Thoracic aorta (tissue), 2 donors: Measurements from ENCODE around the gene ACOT8. TPM values are rescaled to one million over a fixed set of nuclear protein-coding genes. Genes with fewer than 3 reads are reported as not detected.
"Not testable (repeated sequence)": the region's sequence is repeated elsewhere in the genome, so short reads cannot be mapped to it uniquely, and the experiment has no call there.

Experiments used
- ATAC-seq: fragments of 150-250 bp; one replicate; pipeline ENCODE4 v1.8.0; 2017; ENCODE audit warnings: low read depth; ENCODE audit not compliant: insufficient number of reproducible peaks, low FRiP score
- DNase-seq: peaks from one replicate; pipeline ENCODE4 v3.0.0-alpha.2; 2020; ENCODE audit warnings: low spot score
- H3K27ac ChIP-seq, 2 donors: fragments of 200-600 bp; sonication (generic); 1 replicate in 1 of 2; 2 replicates in 1 of 2; pipeline ENCODE4 v1.5.1; 2016; ENCODE audit warnings: mild to moderate bottlenecking in 2 of 2, moderate library complexity in 2 of 2
- H3K27me3 ChIP-seq: fragments of 200-600 bp; sonication (generic); replicated peaks from 2 replicates; pipeline ENCODE4 v1.6.0; 2016; ENCODE audit warnings: mild to moderate bottlenecking; ENCODE audit not compliant: insufficient read depth
- H3K36me3 ChIP-seq: fragments of 200-600 bp; sonication (generic); one replicate; pipeline ENCODE4 v1.5.1; 2016
- H3K4me1 ChIP-seq, 2 donors: fragments of 200-600 bp; sonication (generic); 1 replicate in 1 of 2; 2 replicates in 1 of 2; pipeline versions ENCODE4 v1.5.1 to v1.6.0; 2016; ENCODE audit warnings: low read depth in 2 of 2, mild to moderate bottlenecking in 1 of 2; ENCODE audit not compliant: control insufficient read depth in 1 of 2
- H3K4me3 ChIP-seq: fragments of 200-600 bp; sonication (generic); 2 replicates; pipeline ENCODE4 v1.5.1; 2016; ENCODE audit warnings: mild to moderate bottlenecking
- H3K9me3 ChIP-seq: fragments of 200-600 bp; sonication (generic); 2 replicates; pipeline ENCODE4 v1.5.1; 2016
- CTCF ChIP-seq: fragments of 200-600 bp; sonication (generic); IDR thresholded peaks from one replicate; pipeline ENCODE4 v1.5.1; 2019; ENCODE audit warnings: antibody characterized with exemption
- total RNA-seq, 2 donors: library from RNA; depleted of rRNA; stranded (reverse); fragments of >200 nt; gene quantifications; one replicate each; pipeline versions ENCODE4 v1.1.0 to v1.2.3, GENCODE V29; 2016

ACOT8 gene
- total RNA-seq, 2 donors from 2014 or later = 20.5 to 45.2 TPM

- peak; percentile 73 for TF ChIP-seq CTCF
- Histone ChIP-seq H3K4me1 (no peaks in the 10 kb centered on the region), H3K36me3 (peaks cover 44% of the 10 kb centered on the region), H3K9me3 (no peaks in the 10 kb centered on the region), H3K27me3 (no peaks in the 10 kb centered on the region), H3K27ac (peak overlapping the region; percentile 3 to 26), H3K4me3 (no peak overlapping the region)
- DNase-seq (no peak), ATAC-seq (no peak)
These were observed 58.1 kb downstream of the ACOT8 start for GRCh38 chr20:45798935-45799642.

- Histone ChIP-seq H3K4me1 (peaks cover 4 to 10% of the 10 kb centered on the region in 2 donors), H3K36me3 (peaks cover 36% of the 10 kb centered on the region)
- not testable (repeated sequence) for ATAC-seq, H3K4me3 ChIP-seq, DNase-seq, H3K27ac ChIP-seq, H3K27me3 ChIP-seq, H3K9me3 ChIP-seq
These were observed 59.2 kb downstream of the ACOT8 start for GRCh38 chr20:45797955-45798354.

GRCh38 chr20:45797510-45797909 is 59.7 kb downstream of the ACOT8 start:
- Histone ChIP-seq H3K36me3 (peaks cover 31% of the 10 kb centered on the region), H3K4me1 (peaks cover 6 to 15% of the 10 kb centered on the region in 2 donors)
- not testable (repeated sequence) for H3K9me3 ChIP-seq, H3K27me3 ChIP-seq, H3K4me3 ChIP-seq, ATAC-seq, H3K27ac ChIP-seq, DNase-seq

DNA sequence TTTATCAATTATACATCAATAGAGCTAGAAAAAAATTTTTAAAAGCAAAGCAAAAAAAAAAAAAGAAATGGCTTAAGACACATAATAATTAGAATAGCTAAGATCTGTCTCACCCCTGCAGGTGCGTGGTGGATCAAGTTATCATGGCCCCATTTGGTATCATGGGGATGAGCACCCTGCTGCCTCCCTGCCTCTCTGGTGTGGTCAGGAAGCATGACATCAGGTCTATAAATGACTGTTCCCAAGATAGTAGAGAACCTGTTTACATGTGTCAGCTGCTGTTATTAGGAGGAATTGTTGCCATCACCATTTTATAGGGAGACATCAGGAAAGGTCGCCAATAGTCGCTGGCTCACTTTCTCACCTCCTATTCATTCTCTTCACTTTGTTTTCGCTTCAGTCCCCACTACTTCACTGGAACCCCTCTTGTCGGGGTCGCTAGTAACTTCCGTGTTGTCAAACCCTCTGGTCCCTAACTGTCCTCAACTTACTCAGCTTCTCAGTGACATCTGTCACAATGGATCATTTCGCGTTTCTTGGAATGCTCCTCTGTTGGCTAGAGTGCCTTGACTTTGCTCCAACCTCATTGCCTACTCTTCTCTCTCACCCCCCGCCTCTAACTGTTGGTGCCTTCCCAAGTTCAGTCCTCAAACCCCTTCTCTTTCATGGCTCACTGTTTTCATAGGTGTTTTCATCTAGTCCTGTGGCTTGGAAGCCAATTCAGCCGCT is 60.7 kb downstream of the ACOT8 start:
- no peaks in the 10 kb centered on the region for H3K9me3 ChIP-seq
- no peaks in the 10 kb centered on the region for H3K27me3 ChIP-seq
- peaks cover 23% of the 10 kb centered on the region for H3K36me3 ChIP-seq
- no peak for TF ChIP-seq CTCF
- no peak overlapping the region for H3K4me3 ChIP-seq
- ATAC-seq (no peak), DNase-seq (no peak)
- H3K4me1 ChIP-seq = peaks cover 6 to 17% of the 10 kb centered on the region in 2 donors
- H3K27ac ChIP-seq = no peak overlapping the region

GRCh38 chr20:45792317-45793118 is 64.7 kb downstream of the ACOT8 start:
- peak overlapping the region; percentile 92 to 94 for H3K27ac ChIP-seq
- H3K4me1 ChIP-seq = peaks cover 6 to 17% of the 10 kb centered on the region in 2 donors
- peak overlapping the region; percentile 94 for H3K4me3 ChIP-seq
- H3K9me3 ChIP-seq = no peaks in the 10 kb centered on the region
- peak; percentile 30 for ATAC-seq
- DNase-seq = no peak
- peaks cover 18% of the 10 kb centered on the region for H3K36me3 ChIP-seq
- no peaks in the 10 kb centered on the region for H3K27me3 ChIP-seq
- TF ChIP-seq CTCF = no peak

Other genes with a start within 250 kb of the ACOT8 start
- not detected for gene WFDC10A, start 227.7 kb downstream of the ACOT8 start, total RNA-seq
- not detected for gene WFDC9, start 226.1 kb downstream of the ACOT8 start, total RNA-seq
- not detected for gene WFDC11, start 187.2 kb downstream of the ACOT8 start, total RNA-seq
- gene WFDC13, start 155.4 kb downstream of the ACOT8 start, total RNA-seq = not detected
- gene WFDC10B, start 152.4 kb downstream of the ACOT8 start, total RNA-seq = not detected
- not detected for gene SPINT4, start 135.0 kb downstream of the ACOT8 start, total RNA-seq
- gene WFDC3, start 65.5 kb downstream of the ACOT8 start, total RNA-seq = not detected
- gene DNTTIP1, start 65.4 kb downstream of the ACOT8 start, total RNA-seq = 10 to 100 TPM; 15.3 to 31.4 TPM
- gene UBE2C, start 44.7 kb downstream of the ACOT8 start, total RNA-seq = not detected
- not detected for gene TNNC2, start 30.1 kb downstream of the ACOT8 start, total RNA-seq
- 100 to 1,000 TPM in 1 of 2 donors, 10 to 100 TPM in 1; 78.2 to 133 TPM for gene SNX21, start 23.6 kb downstream of the ACOT8 start, total RNA-seq
- gene ZSWIM3, start 222 bp upstream of the ACOT8 start, total RNA-seq = 1 to 10 TPM; 3.0 to 6.1 TPM
- gene ZSWIM1, start 23.8 kb upstream of the ACOT8 start, total RNA-seq = 1 to 10 TPM; 6.4 to 7.4 TPM
- gene SPATA25, start 30.2 kb upstream of the ACOT8 start, total RNA-seq = 10 to 100 TPM; 16.6 to 16.7 TPM
- gene NEURL2, start 33.8 kb upstream of the ACOT8 start, total RNA-seq = 10 to 100 TPM; 19.7 to 78.7 TPM
- gene CTSA, start 33.9 kb upstream of the ACOT8 start, total RNA-seq = 100 to 1,000 TPM in 1 of 2 donors, 10 to 100 TPM in 1; 73.7 to 109 TPM
- gene PLTP, start 54.8 kb upstream of the ACOT8 start, total RNA-seq = 100 to 1,000 TPM; 182 to 637 TPM
- 10 to 100 TPM; 22.6 to 34.7 TPM for gene PCIF1, start 77.3 kb upstream of the ACOT8 start, total RNA-seq
- 10 to 100 TPM; 28.8 to 30.1 TPM for gene ZNF335, start 114.8 kb upstream of the ACOT8 start, total RNA-seq
- 1 to 10 TPM in 1 of 2 donors, not detected in 1; 3.7 TPM for gene MMP9, start 151.5 kb upstream of the ACOT8 start, total RNA-seq
- gene SLC12A5, start 171.8 kb upstream of the ACOT8 start, total RNA-seq = not detected
- 10 to 100 TPM; 23.7 to 28.6 TPM for gene NCOA5, start 232.6 kb upstream of the ACOT8 start, total RNA-seq